Measurements from ENCODE around the gene RGS9BP. TPM values are rescaled to one million over a fixed set of nuclear protein-coding genes. Genes with fewer than 3 reads are reported as not detected.
"Not testable (repeated sequence)": the region's sequence is repeated elsewhere in the genome, so short reads cannot be mapped to it uniquely, and the experiment has no call there.

The RGS9BP gene
- total RNA-seq, 1 donor from 2014 or later: 8.6 TPM

GRCh38 chr19:32708457-32708856 is 32.8 kb downstream of the RGS9BP start:
- intact Hi-C loops (cut with micrococcal nuclease): no loop called here
- no peak for DNase-seq
- Histone ChIP-seq H3K4me1 (no peaks in the 10 kb centered on the region), H3K27me3 (ENCODE audit: low read depth) (no peaks in the 10 kb centered on the region), H3K36me3 (peaks cover 57% of the 10 kb centered on the region), H3K27ac (replicated peaks) (no peak overlapping the region), H3K4me3 (no peak overlapping the region), H3K9me3 (replicated peaks) (peaks cover 17% of the 10 kb centered on the region)
- no peak for TF ChIP-seq CTCF (IDR thresholded peaks at IDR 0.05; ENCODE audit: borderline replicate concordance)

- H3K9me3 ChIP-seq (replicated peaks): peaks cover 12% of the 10 kb centered on the region
- DNase-seq: no peak
- H3K27ac ChIP-seq (replicated peaks): no peak overlapping the region
- intact Hi-C loops (cut with micrococcal nuclease): no loop called here
- H3K27me3 ChIP-seq (ENCODE audit: low read depth): no peaks in the 10 kb centered on the region
- no peaks in the 10 kb centered on the region for H3K4me1 ChIP-seq
- no peak overlapping the region for H3K4me3 ChIP-seq
- peaks cover 57% of the 10 kb centered on the region for H3K36me3 ChIP-seq
- TF ChIP-seq CTCF (IDR thresholded peaks at IDR 0.05; ENCODE audit: borderline replicate concordance): no peak
Observed at GRCh38 chr19:32709032-32709431, 33.4 kb downstream of the RGS9BP start.

GRCh38 chr19:32711747-32712146 is 36.1 kb downstream of the RGS9BP start:
- no peaks in the 10 kb centered on the region for H3K4me1 ChIP-seq
- no peaks in the 10 kb centered on the region for H3K9me3 ChIP-seq (replicated peaks)
- H3K36me3 ChIP-seq: peaks cover 60% of the 10 kb centered on the region
- no peak for DNase-seq
- TF ChIP-seq CTCF (IDR thresholded peaks at IDR 0.05; ENCODE audit: borderline replicate concordance): no peak
- H3K4me3 ChIP-seq: no peak overlapping the region
- H3K27ac ChIP-seq (replicated peaks): no peak overlapping the region
- H3K27me3 ChIP-seq (ENCODE audit: low read depth): no peaks in the 10 kb centered on the region
- intact Hi-C loops (cut with micrococcal nuclease): no loop called here

- DNase-seq; H3K9me3 ChIP-seq (replicated peaks); H3K4me1 ChIP-seq; H3K4me3 ChIP-seq; H3K27ac ChIP-seq (replicated peaks); intact Hi-C loops (cut with micrococcal nuclease); H3K27me3 ChIP-seq (ENCODE audit: low read depth): not testable (repeated sequence)
- H3K36me3 ChIP-seq: peaks cover 41% of the 10 kb centered on the region
Observed at GRCh38 chr19:32716203-32716602, 40.6 kb downstream of the RGS9BP start.

GRCh38 chr19:32717496-32717895 is 41.8 kb downstream of the RGS9BP start:
- H3K9me3 ChIP-seq (replicated peaks): no peaks in the 10 kb centered on the region
- peaks cover 28% of the 10 kb centered on the region for H3K36me3 ChIP-seq
- intact Hi-C loops (cut with micrococcal nuclease): no loop called here
- no peak overlapping the region for H3K27ac ChIP-seq (replicated peaks)
- no peaks in the 10 kb centered on the region for H3K4me1 ChIP-seq
- H3K27me3 ChIP-seq (ENCODE audit: low read depth): no peaks in the 10 kb centered on the region
- DNase-seq: no peak
- H3K4me3 ChIP-seq: no peak overlapping the region
- no peak for TF ChIP-seq CTCF (IDR thresholded peaks at IDR 0.05; ENCODE audit: borderline replicate concordance)

GRCh38 chr19:32718286-32718685 is 42.6 kb downstream of the RGS9BP start:
- Histone ChIP-seq H3K27me3 (ENCODE audit: low read depth) (no peaks in the 10 kb centered on the region), H3K36me3 (peaks cover 21% of the 10 kb centered on the region), H3K4me1 (no peaks in the 10 kb centered on the region), H3K9me3 (replicated peaks) (no peaks in the 10 kb centered on the region), H3K27ac (replicated peaks) (no peak overlapping the region), H3K4me3 (no peak overlapping the region)
- intact Hi-C loops (cut with micrococcal nuclease): no loop called here
- no peak for DNase-seq
- TF ChIP-seq CTCF (IDR thresholded peaks at IDR 0.05; ENCODE audit: borderline replicate concordance): no peak

Measured in left ventricle myocardium inferior (tissue), 1 donor.